CD4-positive, alpha-beta T cell treated with Interleukin-15 for 4 hours (primary cell): ENCODE results near the gene TMEM8B.

Experiments
- DNase-seq: peaks from one replicate; pipeline ENCODE4 v3.0.0-alpha.2; 2020; ENCODE audit warnings: low spot score

The TMEM8B gene

DNA sequence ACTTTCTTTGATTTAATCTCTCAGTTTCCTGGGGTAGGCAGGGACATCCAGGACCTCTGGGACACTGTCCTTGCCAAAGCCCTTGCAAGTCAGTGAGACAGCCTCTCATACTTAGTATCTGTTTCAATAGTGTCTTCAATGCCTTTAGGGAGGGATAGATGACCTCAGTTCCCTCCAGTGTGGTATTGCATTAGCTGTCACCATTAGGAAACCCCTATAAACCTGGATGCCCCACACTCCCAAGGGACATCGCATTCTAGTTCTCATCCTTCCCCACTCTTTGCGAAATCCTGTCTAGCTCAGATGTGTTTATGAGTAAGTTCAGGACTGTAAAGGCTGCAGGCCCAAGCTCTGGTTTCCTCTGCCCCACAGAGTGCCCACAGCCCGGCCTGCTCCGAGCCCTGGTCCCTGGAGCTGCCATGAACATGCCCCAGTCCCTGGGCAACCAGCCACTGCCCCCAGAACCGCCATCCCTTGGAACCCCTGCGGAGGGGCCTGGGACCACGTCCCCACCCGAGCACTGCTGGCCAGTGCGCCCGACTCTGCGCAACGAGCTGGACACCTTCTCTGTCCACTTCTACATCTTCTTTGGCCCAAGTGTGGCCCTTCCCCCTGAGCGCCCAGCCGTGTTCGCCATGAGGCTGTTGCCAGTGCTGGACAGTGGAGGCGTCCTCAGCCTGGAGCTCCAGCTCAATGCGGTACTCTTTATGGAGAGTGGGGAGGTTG, 13.2 kb downstream of the TMEM8B start:
- DNase-seq, result no peak

- no peak for DNase-seq
Observed at GRCh38 chr9:35842795-35843194, 13.8 kb downstream of the TMEM8B start.

- DNase-seq, result peak; percentile 53
Observed at GRCh38 chr9:35844628-35845270, 15.7 kb downstream of the TMEM8B start.

DNA sequence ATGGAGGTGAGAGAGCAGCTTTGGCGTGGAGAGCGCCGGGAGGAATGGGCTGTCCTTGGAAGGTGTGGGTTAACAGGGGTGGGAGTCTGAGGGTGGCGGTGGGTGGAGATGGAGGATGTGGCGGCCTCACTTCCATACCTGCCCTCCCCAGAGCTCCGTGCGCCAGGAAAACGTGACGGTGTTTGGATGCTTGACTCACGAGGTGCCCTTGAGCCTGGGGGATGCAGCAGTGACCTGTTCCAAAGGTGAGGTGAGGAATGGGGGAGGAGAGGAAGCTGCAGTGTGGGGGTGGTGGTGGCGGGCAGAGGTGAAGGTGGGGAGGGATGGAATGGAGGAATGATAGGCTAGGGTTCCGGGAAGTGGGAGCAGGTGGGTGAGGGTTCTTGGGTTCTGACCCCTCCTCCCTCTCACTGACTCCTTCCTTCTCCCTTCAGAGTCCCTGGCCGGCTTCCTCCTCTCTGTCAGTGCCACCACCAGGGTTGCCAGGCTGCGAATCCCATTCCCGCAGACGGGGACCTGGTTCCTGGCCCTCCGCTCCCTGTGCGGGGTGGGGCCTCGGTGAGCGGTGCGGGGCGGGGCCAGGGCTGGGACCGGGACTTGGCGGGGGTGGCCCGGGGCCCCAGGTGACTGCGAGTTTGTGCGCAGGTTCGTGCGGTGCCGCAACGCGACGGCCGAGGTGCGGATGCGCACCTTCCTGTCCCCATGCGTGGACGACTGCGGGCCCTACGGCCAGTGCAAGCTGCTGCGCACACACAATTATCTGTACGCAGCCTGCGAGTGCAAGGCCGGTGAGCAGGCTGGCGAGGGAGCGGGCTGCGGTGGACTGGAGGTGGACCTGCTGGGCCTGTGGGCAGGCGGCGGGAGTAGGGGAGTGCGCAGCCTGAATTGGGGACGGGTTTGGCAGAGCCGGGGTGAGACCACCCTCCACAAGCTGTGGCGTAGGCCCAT, 17.1 kb downstream of the TMEM8B start:
- DNase-seq, result no peak

- no peak for DNase-seq
Observed at GRCh38 chr9:35847792-35848572, 19.0 kb downstream of the TMEM8B start.

GRCh38 chr9:35852267-35852815, 23.3 kb downstream of the TMEM8B start:
- no peak for DNase-seq

- DNase-seq, result no peak
Observed at GRCh38 chr9:35852876-35853865, 24.1 kb downstream of the TMEM8B start.

- no peak for DNase-seq
Observed at GRCh38 chr9:35854091-35854762, 25.2 kb downstream of the TMEM8B start.

DNA sequence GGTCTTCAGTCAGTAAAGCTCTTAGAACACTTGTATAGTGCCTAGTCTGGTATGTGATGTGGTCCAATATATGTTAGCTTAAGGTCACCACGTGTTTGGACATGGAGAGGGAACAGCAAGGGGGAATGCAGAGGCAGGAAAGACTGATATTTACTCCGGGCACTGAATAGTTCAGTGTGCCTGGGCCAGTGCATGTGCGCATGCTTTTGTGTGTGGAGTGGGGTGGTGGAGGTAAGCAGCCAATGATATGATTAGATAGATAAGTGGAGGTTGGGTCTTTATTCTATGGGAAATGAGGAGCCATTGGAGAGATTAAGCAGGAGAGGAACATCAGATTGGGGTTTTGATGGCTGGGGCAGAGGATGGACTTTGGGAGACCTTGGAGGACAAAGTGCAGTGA, 27.2 kb downstream of the TMEM8B start:
- DNase-seq, result no peak

- no peak for DNase-seq
Observed at GRCh38 chr9:35856882-35857281, 27.9 kb downstream of the TMEM8B start.

- DNase-seq, result no peak
Observed at GRCh38 chr9:35858458-35858857, 29.4 kb downstream of the TMEM8B start.

GRCh38 chr9:35859310-35859989, 30.4 kb downstream of the TMEM8B start:
- no peak for DNase-seq

DNA sequence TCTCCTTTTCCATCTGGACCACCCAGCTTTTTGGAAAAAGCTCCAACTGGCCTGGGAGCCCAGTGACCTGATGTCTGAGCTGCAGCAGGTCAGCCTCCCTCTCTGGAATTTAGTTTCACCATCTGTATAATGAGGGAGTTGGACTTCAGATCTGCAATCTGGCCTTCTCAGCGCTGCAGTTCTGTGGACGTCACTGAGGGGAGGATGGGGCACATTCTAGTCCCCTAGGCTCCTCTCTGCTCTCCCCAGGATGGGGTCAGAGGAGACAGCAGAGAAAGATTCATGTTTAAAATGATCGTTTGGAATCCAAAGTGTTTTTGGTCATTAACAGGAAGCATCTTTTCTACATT, 30.9 kb downstream of the TMEM8B start:
- DNase-seq, result no peak

- no peak for DNase-seq
Observed at GRCh38 chr9:35861161-35861897, 32.3 kb downstream of the TMEM8B start.

- DNase-seq, result no peak
Observed at GRCh38 chr9:35862328-35862727, 33.3 kb downstream of the TMEM8B start.

DNA sequence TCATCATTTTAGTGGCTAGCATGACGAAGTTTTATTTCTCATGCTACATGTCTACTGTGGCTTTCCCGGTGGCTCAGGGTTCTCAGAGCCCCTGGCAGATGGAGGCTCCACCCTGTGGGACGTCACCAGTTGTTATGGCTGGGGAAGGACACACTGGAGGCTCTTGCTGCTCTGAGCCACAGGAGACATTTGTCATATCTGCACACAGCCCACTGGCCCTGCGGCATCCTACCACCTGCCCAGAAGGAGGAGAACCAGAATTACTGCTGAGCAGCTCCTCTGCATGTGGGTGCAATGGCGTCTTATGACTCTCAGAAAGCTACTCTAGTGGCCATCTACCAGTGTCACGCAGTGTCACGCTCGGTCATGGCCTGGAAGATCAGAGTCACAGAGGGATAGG, 34.6 kb downstream of the TMEM8B start:
- DNase-seq, result no peak

GRCh38 chr9:35864695-35865255, 35.7 kb downstream of the TMEM8B start:
- no peak for DNase-seq

- DNase-seq, result no peak
Observed at GRCh38 chr9:35867538-35867937, 38.5 kb downstream of the TMEM8B start.
